Stimulated activated CD8-positive, alpha-beta memory T cell treated with anti-CD3 and anti-CD28 coated beads, Interleukin-15, amount 100 ng/mL, for 24 hours (primary cell): ENCODE results near the gene PFDN5.
"Not testable (repeated sequence)": the region's sequence is repeated elsewhere in the genome, so short reads cannot be mapped to it uniquely, and the experiment has no call there.

Source experiments
- DNase-seq: peaks from one replicate; pipeline ENCODE4 v3.0.0-alpha.2; 2020; ENCODE audit warnings: low read depth

PFDN5 gene

DNA sequence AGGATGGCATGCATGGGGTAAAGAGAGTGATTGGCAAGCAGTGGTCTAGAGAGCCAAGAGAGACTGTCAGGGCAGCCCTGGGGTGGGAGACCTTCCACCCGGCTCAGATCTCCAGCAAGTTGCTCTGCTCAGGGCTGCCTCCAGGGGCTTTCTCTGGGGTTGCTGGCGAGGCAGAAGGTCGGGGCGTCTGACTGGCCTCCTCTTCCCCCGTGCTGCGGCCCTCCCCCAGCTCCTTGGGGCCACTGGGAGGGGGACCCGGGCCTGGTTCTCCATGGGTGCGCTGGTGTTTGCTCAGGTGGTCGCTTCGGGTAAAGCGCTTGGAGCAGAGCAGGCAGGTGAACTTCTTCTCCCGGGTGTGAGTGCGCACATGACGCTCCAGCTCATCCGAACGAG lies 32.7 kb downstream of the PFDN5 start:
- DNase-seq: no peak

DNA sequence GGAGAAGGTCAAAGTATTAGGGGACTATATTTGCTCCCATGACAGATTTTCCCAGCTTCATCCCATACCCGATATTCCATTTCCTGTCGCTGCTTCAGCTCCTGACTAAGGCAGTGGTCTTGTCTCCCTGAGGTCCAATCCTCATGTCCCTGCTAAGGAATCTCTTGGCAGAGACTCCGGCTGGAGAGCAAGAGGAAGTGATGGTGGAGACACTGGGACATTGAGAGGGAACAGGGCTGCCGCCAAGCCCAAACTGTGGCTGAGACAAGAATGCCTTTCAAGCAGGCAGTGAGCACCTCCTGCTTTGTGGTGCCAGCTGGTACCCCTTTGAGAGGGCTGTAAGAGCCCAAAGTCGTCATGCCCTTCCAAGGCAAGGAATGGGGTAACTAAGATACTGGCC lies 35.3 kb downstream of the PFDN5 start:
- DNase-seq: no peak

- DNase-seq: not testable (repeated sequence)
Measured at GRCh38 chr12:53332339-53332738, 37.0 kb downstream of the PFDN5 start.

GRCh38 chr12:53332744-53333143 lies 37.4 kb downstream of the PFDN5 start:
- DNase-seq: no peak

GRCh38 chr12:53333289-53333688 lies 37.9 kb downstream of the PFDN5 start:
- DNase-seq: no peak

- DNase-seq: no peak
Measured at GRCh38 chr12:53333845-53334244, 38.5 kb downstream of the PFDN5 start.

DNA sequence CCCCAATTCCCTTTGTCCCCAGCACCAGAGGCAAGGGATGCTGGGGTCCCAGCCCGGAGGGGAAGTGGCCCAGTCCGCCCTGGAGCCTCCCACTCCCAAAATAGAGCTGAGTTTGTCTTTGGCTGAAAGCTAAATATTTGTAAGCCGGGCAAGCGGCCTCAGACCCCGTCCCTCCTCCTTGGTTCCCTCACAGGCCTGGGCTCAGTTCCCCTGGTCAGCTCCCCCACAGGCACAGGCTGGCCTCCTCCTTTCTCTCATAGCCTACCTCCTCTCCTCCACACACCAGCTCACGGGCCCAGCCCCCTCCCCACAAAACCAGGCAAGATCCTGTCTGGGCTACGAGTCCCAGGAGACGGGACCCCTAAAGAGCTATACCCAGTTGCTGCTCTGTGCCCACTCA lies 39.5 kb downstream of the PFDN5 start:
- no peak for DNase-seq

DNA sequence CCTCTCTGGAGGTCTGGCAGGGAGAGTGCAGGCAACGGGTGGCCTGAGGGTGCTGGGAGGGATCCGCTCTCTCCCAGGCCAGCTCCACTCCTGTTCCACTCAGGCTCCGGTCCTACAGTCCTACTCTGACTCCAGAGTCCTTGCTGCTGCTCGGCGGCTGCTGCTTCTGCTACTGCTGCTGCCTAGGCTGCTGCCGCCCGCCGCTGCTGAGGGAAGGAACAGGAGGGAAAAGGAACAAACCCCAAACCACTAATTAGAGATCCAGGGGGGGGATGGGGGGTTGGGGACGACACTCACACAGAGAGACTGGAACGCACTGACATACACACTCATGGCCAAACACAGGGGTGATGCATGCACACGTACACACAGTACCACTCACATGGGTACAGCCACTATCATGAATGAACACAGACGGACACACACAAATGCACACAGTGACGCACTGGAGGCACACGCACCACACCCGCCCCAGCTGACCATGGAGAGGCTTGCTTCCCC lies 40.9 kb downstream of the PFDN5 start, which contains the start of gene SP7:
Gene SP7, minus strand, starts transcription at position 174 of the 501 bp plus-strand sequence. CDS start 708 bp downstream, outside the sequence.
- no peak for DNase-seq

DNA sequence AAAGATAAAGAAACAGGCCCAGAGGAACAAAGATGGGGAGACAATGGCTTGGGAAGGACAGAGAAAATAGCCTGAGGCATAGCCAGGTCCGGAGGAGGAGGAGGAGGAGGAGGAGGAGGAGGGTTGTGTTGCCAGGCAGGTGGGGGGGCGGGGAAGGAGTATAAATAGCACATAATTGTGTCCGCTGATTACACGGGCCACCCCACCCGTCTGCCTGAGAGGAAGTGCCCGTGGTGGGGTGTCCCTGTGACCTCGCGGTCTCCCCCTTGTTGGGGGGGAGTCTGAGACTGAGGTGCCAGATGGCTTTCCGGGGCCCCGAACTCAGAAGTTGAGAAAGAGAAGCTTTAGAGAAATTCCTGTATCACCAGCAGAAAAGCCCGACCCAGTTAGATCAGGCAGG lies 42.7 kb downstream of the PFDN5 start:
- DNase-seq: no peak

DNA sequence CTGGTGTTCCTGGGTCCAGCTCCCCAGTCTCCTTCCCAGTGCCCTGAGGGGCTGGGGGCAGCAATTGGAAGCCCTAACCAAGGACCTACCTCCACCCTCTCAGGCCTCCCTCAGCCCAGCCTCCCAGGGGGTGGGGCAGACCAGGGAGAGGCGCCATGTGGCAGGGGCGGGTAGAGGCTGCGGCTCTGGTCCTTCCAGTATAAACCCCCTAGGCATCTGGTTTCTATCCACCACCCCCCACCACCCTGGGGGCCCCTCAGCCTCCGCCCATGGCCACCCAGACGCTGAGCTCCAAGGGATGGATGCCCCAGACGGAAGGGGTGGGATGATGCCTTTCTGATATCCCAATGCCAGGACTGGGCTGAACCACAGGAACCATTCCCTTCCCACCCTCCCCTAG lies 43.6 kb downstream of the PFDN5 start:
- DNase-seq: no peak

DNA sequence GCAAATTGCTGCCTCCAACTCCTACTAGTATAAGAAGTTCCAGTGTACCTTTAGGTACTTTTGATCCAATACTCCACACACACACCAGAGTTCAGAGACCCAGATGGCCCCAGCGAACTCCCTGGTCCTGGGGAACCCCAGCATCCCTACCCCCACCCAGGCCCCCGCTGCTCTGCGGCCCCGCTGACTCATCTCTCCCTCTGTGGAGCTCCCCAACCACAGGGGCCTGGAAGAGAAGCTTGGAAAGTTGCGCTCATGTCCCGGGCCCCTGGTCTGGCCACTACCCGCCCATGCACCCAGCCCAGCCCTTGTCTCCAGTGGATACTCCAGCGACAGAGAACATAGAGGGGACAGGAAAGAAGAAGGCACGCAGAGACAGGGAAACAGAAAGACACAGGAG lies 45.1 kb downstream of the PFDN5 start:
- no peak for DNase-seq

GRCh38 chr12:53343449-53343848 lies 48.1 kb downstream of the PFDN5 start:
- no peak for DNase-seq

- no peak for DNase-seq
Measured at GRCh38 chr12:53343969-53344368, 48.6 kb downstream of the PFDN5 start.

GRCh38 chr12:53344487-53344823 lies 49.1 kb downstream of the PFDN5 start:
- DNase-seq: no peak

GRCh38 chr12:53344824-53345485 lies 49.6 kb downstream of the PFDN5 start:
- DNase-seq: peak; percentile 42

DNA sequence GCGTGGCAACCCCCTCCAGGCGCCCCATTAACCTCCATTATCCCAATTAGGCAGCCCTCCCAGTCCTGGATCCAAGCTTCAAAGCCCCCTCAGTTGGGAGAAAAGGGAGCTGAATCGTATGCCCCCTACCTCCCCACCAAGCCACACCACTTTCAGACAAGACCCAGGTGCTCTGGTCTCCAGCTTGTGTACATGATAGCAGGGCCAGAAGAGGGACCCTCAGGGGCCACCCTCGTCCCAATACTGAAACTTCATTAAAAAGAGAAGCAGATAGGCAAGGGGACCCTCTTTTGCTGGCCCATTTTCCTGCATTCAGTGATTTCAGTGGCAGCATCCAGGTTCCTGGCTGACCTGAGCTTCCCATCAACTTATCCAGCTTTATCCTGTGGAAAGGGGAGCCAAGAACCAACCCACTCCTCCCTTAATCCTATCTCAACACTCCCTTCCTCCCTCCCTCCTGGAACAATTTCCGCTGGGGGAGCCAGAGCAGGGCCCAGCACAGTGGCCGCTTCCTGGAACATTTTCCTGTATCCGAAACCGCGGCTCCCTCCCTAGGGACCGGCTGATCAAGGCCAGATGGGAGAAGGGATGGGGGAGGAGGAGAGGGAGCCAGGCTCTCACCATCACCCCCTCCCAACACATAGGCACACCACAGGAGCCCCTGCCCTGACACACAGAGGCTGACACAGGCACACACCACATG lies 50.3 kb downstream of the PFDN5 start:
- no peak for DNase-seq

GRCh38 chr12:53346491-53346890 lies 51.1 kb downstream of the PFDN5 start:
- DNase-seq: no peak

DNA sequence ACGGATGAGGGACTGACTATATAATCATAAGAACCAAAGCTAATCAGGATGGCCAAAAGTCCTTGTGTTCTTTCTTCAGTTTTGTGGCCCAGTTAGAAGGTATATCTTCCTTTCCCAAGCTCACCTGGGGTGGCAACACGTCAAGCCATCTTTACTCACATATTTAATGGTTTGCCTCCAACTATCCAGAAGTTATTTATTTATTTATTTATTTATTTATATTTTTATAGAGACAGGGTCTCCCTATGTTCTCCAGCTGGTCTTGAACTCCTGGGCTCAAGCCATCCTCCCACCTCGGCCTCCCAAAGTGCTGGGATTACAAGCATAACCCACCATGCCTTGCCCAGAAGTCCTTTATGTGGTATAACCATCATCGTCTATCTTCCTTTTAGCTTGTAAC lies 52.6 kb downstream of the PFDN5 start:
- DNase-seq: no peak
